HCT116 (cell line): ENCODE data around the gene PROS1. TPM values are rescaled to one million over a fixed set of nuclear protein-coding genes. Genes with fewer than 3 reads are reported as not detected.

Experiments used
- ATAC-seq: fragments of 200-7000 bp; cut with Tn5 transposase; 2 replicates; pipeline ENCODE4 v1.9.1; 2020; ENCODE audit warnings: mild to moderate bottlenecking, moderate library complexity
- BruUV-seq: library from RNA; stranded (reverse); fragments of 400-500 nt; replicated peaks from 2 replicates; lab custom pipeline; 2021; lab: Mats Ljungman, UMichigan
- CTCF ChIA-PET: fragments of 300-600 bp; sonication (Branson Sonifier 250); formaldehyde crosslinking; loops from one replicate; lab custom pipeline; 2021; ENCODE audit warnings: antibody characterized with exemption; lab: Charles Lee
- POLR2A ChIA-PET: fragments of 300-600, 350-600 bp; sonication (Branson Sonifier 250); formaldehyde crosslinking; loops from one replicate; lab custom pipeline; 2021; ENCODE audit warnings: antibody characterized with exemption; lab: Charles Lee
- RAD21 ChIA-PET, 2 experiments: fragments of 300-600 bp; sonication (Branson Sonifier 250); formaldehyde crosslinking; loops; one replicate each; lab custom pipeline; 2023; ENCODE audit warnings: low total read pairs in 2 of 2; ENCODE audit not compliant: uncharacterized antibody in 2 of 2, unreplicated experiment in 2 of 2, low non-redundant PET in 1 of 2; lab: Charles Lee
- DNase-seq: peaks from one replicate; pipeline ENCODE4 v3.0.0-alpha.2; 2010; ENCODE audit warnings: low read depth, low spot score
- H2AFZ ChIP-seq: fragments of 200-600 bp; shearing (Covaris generic), sonication (generic); 2 replicates; pipeline ENCODE4 v1.6.1; 2017; ENCODE audit warnings: low read depth, mixed run types, mixed read lengths, antibody characterized with exemption, low read length; ENCODE audit not compliant: poor library complexity, severe bottlenecking
- H3K27ac ChIP-seq: 2 replicates; pipeline ENCODE4 v1.5.1; 2012; ENCODE audit warnings: low read depth, low read length
- H3K27me3 ChIP-seq: fragments of 200-600 bp; sonication (generic); 2 replicates; pipeline ENCODE4 v1.6.1; 2016; ENCODE audit warnings: mixed run types, low read length, mixed read lengths; ENCODE audit not compliant: insufficient read depth
- H3K36me3 ChIP-seq, 2 experiments: fragments of 200-500 bp in 1 of 2; fragments of 200-600 bp in 1 of 2; sonication (Bioruptor generic) in 1 of 2; sonication (generic) in 1 of 2; 2 replicates each; pipeline versions ENCODE4 v1.5.1 to v1.6.1; 2014 to 2016; ENCODE audit warnings: low read length in 2 of 2, inconsistent platforms in 1 of 2, mixed read lengths in 1 of 2, mixed run types in 1 of 2; ENCODE audit not compliant: insufficient read depth in 2 of 2, control insufficient read depth in 1 of 2
- H3K4me1 ChIP-seq, 2 experiments: fragments of 200-600 bp in 1 of 2; sonication (generic) in 1 of 2; 2 replicates each; pipeline versions ENCODE4 v1.5.1 to v1.6.1; 2012 to 2017; ENCODE audit warnings: low read length in 2 of 2, inconsistent platforms in 1 of 2, mild to moderate bottlenecking in 1 of 2, mixed read lengths in 1 of 2, mixed run types in 1 of 2, moderate library complexity in 1 of 2; ENCODE audit not compliant: insufficient read depth in 2 of 2, control insufficient read depth in 1 of 2
- H3K4me2 ChIP-seq: fragments of 200-600 bp; sonication (generic); 2 replicates; pipeline ENCODE4 v1.6.1; 2017; ENCODE audit warnings: mixed run types, low read length, mixed read lengths
- H3K4me3 ChIP-seq, 2 experiments: fragments of 200-600 bp in 1 of 2; sonication (generic) in 1 of 2; replicated peaks in 1 of 2; 2 replicates each; pipeline ENCODE4 v1.5.1; 2011 to 2016; ENCODE audit warnings: low read length in 2 of 2, control low read depth in 1 of 2, low read depth in 1 of 2, mild to moderate bottlenecking in 1 of 2, mixed read lengths in 1 of 2, mixed run types in 1 of 2
- H3K79me2 ChIP-seq: fragments of 200-600 bp; sonication (generic); 2 replicates; pipeline ENCODE4 v1.6.1; 2017; ENCODE audit warnings: mild to moderate bottlenecking, mixed run types, low read length, moderate library complexity, mixed read lengths; ENCODE audit not compliant: insufficient read depth
- H3K9ac ChIP-seq: fragments of 200-600 bp; sonication (generic); 2 replicates; pipeline ENCODE4 v1.6.1; 2016; ENCODE audit warnings: low read length, mixed read lengths
- H3K9me2 ChIP-seq: fragments of 200-600 bp; sonication (generic), shearing (Covaris generic); 2 replicates; pipeline ENCODE4 v1.6.1; 2017; ENCODE audit warnings: mixed run types, mild to moderate bottlenecking, moderate library complexity; ENCODE audit not compliant: insufficient read depth
- H3K9me3 ChIP-seq, 2 experiments: fragments of 200-500 bp in 1 of 2; fragments of 200-600 bp in 1 of 2; sonication (Bioruptor generic) in 1 of 2; sonication (generic) in 1 of 2; 2 replicates each; pipeline ENCODE4 v1.6.1; 2014 to 2017; ENCODE audit warnings: low read length in 2 of 2, mixed read lengths in 2 of 2, inconsistent platforms in 1 of 2, low read depth in 1 of 2, mild to moderate bottlenecking in 1 of 2, mixed run types in 1 of 2, moderate library complexity in 1 of 2; ENCODE audit not compliant: control insufficient read depth in 1 of 2, insufficient read depth in 1 of 2
- H4K20me1 ChIP-seq: fragments of 200-600 bp; sonication (generic), shearing (Covaris generic); 2 replicates; pipeline ENCODE4 v1.6.1; 2017; ENCODE audit warnings: mixed run types, mild to moderate bottlenecking, moderate library complexity; ENCODE audit not compliant: insufficient read depth
- CBX3 ChIP-seq: IDR thresholded peaks from 2 replicates; pipeline ENCODE4 v1.6.1; 2012; ENCODE audit warnings: low read depth
- CEBPB ChIP-seq: IDR thresholded peaks from 2 replicates; pipeline ENCODE4 v1.6.1; 2012; ENCODE audit warnings: low read depth
- EZH2 ChIP-seq: fragments of 200-600 bp; sonication (generic); IDR thresholded peaks from 2 replicates; pipeline ENCODE4 v1.6.1; 2017; ENCODE audit warnings: antibody characterized with exemption, mixed run types
- EZH2phosphoT487 ChIP-seq: fragments of 200-600 bp; IDR thresholded peaks from 2 replicates; pipeline ENCODE4 v1.6.1; 2018; ENCODE audit warnings: antibody characterized with exemption, borderline replicate concordance
- FOSL1 ChIP-seq: IDR thresholded peaks from 2 replicates; pipeline ENCODE4 v1.6.1; 2012; ENCODE audit warnings: low read depth
- POLR2A ChIP-seq: IDR thresholded peaks from 2 replicates; pipeline ENCODE4 v1.7.0; 2011; ENCODE audit warnings: borderline replicate concordance; ENCODE audit not compliant: insufficient read depth, insufficient read length; ENCODE audit errors: extremely low read depth
- POLR2AphosphoS5 ChIP-seq: IDR thresholded peaks from 2 replicates; pipeline ENCODE4 v1.6.1; 2011; ENCODE audit warnings: mild to moderate bottlenecking, low read depth, low read length, moderate library complexity
- RAD21 ChIP-seq: IDR thresholded peaks from 2 replicates; pipeline ENCODE4 v1.6.1; 2012; ENCODE audit warnings: low read depth, mild to moderate bottlenecking
- SIN3A ChIP-seq: IDR thresholded peaks from 2 replicates; pipeline ENCODE4 v1.6.1; 2012; ENCODE audit warnings: low read depth
- SP1 ChIP-seq: IDR thresholded peaks from 2 replicates; pipeline ENCODE4 v1.6.1; 2012; ENCODE audit warnings: low read depth
- SRF ChIP-seq: IDR thresholded peaks from 2 replicates; pipeline ENCODE4 v1.6.1; 2012; ENCODE audit warnings: low read depth
- TCF7L2 ChIP-seq: IDR thresholded peaks from 2 replicates; pipeline ENCODE4 v1.7.0; 2011; ENCODE audit warnings: borderline replicate concordance, inconsistent platforms; ENCODE audit not compliant: insufficient read depth, insufficient read length; ENCODE audit errors: extremely low read depth
- YY1 ChIP-seq: IDR thresholded peaks from 2 replicates; pipeline ENCODE4 v1.6.1; 2011; ENCODE audit warnings: low read length, low read depth, moderate library complexity, mild to moderate bottlenecking; ENCODE audit not compliant: insufficient replicate concordance; ENCODE audit errors: extremely low read depth
- ZFX ChIP-seq: fragments of 450-650 bp; IDR thresholded peaks from 2 replicates; pipeline ENCODE4 v1.6.1; 2017
- intact Hi-C: fragments of 100-400 bp; cut with micrococcal nuclease; formaldehyde crosslinking; loops from 2 replicates; pipeline ENCODE4 v1.10.0; 2022
- total RNA-seq: library from RNA; stranded (reverse); gene quantifications from one replicate; pipeline ENCODE4 v1.2.1, GENCODE V29; 2021; ENCODE audit not compliant: unreplicated experiment
- TF ChIP-seq, protein P1 (sequence below): IDR thresholded peaks from 2 replicates; pipeline ENCODE4 v1.6.1; 2012
- TF ChIP-seq, protein P2 (sequence below): IDR thresholded peaks from 2 replicates; pipeline ENCODE4 v1.6.1; 2011; ENCODE audit warnings: mild to moderate bottlenecking, low read length, moderate library complexity; ENCODE audit not compliant: insufficient replicate concordance; ENCODE audit errors: extremely low read depth
- TF ChIP-seq, protein P3 (sequence below), 3 experiments: fragments of 200-600 bp in 1 of 3; sonication (generic) in 1 of 3; IDR thresholded peaks in 2 of 3; conservative IDR thresholded peaks in 1 of 3; 2 replicates each; pipeline ENCODE4 v1.5.1; 2012 to 2017; ENCODE audit warnings: low read depth in 2 of 3, low read length in 2 of 3, antibody characterized with exemption in 1 of 3, borderline replicate concordance in 1 of 3, control low read depth in 1 of 3, mild to moderate bottlenecking in 1 of 3, mixed read lengths in 1 of 3, mixed run types in 1 of 3, moderate library complexity in 1 of 3; ENCODE audit not compliant: insufficient read depth in 1 of 3
- TF ChIP-seq, protein P4 (sequence below): IDR thresholded peaks from 2 replicates; pipeline ENCODE4 v1.6.1; 2012

PROS1 gene
- total RNA-seq, 1 experiment from 2014 or later, result 9.6 TPM

DNA sequence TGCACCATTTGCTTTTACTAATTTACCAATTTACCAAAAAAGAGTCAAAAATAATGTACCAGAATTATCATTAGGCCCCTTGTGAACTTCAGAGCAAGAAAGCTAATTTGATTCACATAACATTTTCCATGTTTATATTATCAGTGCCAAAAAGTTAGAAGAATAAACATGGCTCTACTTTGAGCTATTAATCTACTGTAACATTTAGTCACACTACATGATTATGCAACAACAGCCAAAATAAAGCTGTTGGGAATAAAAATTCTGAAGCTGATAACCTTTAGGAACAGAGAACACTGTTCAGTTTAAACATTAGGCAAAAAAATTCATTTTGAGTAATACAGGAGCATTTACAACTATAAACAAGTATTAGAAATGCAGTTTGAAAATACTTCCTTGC is 63.6 kb downstream of the PROS1 start:
- Histone ChIP-seq H3K9me3 (no peaks in the 10 kb centered on the region), H3K36me3 (no peaks in the 10 kb centered on the region), H2AFZ (no peak overlapping the region), H3K27ac (no peak overlapping the region), H3K4me2 (no peak overlapping the region), H3K4me3 (no peak overlapping the region), H3K79me2 (no peaks in the 10 kb centered on the region), H3K9ac (no peak overlapping the region), H3K9me2 (no peaks in the 10 kb centered on the region)
- intact Hi-C loops, result no loop called here
- no peak for DNase-seq
- CTCF ChIA-PET, result no interaction called here
- POLR2A ChIA-PET, result no interaction called here
- TF ChIP-seq FOSL1, result no peak
- TF ChIP-seq, all 23 proteins: peak for 0
- RAD21 ChIA-PET, result no interaction called here
- no peak for ATAC-seq
- no peaks in the 10 kb centered on the region for H3K4me1 ChIP-seq
- H3K27me3 ChIP-seq, result no peaks in the 10 kb centered on the region
- no TSS peak for BruUV-seq
- no peaks in the 10 kb centered on the region for H4K20me1 ChIP-seq

DNA sequence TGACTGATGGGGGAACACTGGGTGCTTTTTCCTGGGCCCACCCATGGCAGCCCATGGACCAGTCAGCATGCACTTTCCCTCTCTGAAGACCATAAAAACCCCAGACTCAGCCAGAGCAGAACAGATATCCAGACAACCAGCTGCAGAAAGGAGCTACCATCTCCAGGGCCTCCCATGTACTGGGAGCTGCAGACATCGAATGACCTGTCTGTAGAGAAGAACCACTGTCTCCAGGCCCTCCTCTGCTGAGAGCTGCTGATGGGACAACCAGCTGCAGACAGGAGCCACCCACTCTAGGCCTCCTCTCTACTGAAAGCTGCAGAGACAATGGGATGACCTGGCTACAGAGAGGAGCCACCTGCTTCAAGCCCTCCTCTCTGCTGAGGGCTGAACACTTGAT is 66.6 kb downstream of the PROS1 start:
- Histone ChIP-seq H3K27ac (no peak overlapping the region), H3K4me3 (no peak overlapping the region), H3K27me3 (no peaks in the 10 kb centered on the region), H3K9me2 (no peaks in the 10 kb centered on the region), H3K79me2 (no peaks in the 10 kb centered on the region), H3K36me3 (no peaks in the 10 kb centered on the region), H3K4me1 (no peaks in the 10 kb centered on the region), H3K9me3 (no peaks in the 10 kb centered on the region), H2AFZ (no peak overlapping the region), H3K9ac (no peak overlapping the region), H3K4me2 (no peak overlapping the region), H4K20me1 (no peaks in the 10 kb centered on the region)
- ChIA-PET CTCF (interaction anchor here (1.4 kb wide), 1 partner anchor 162 kb away, joined by 3 read pairs; no protein-coding TSS in a partner anchor), POLR2A (no interaction called here), RAD21 (no interaction called here)
- ATAC-seq (no peak), DNase-seq (no peak)
- TF ChIP-seq, protein P1, sequence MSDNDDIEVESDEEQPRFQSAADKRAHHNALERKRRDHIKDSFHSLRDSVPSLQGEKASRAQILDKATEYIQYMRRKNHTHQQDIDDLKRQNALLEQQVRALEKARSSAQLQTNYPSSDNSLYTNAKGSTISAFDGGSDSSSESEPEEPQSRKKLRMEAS, result no peak
- TF ChIP-seq, protein P2, sequence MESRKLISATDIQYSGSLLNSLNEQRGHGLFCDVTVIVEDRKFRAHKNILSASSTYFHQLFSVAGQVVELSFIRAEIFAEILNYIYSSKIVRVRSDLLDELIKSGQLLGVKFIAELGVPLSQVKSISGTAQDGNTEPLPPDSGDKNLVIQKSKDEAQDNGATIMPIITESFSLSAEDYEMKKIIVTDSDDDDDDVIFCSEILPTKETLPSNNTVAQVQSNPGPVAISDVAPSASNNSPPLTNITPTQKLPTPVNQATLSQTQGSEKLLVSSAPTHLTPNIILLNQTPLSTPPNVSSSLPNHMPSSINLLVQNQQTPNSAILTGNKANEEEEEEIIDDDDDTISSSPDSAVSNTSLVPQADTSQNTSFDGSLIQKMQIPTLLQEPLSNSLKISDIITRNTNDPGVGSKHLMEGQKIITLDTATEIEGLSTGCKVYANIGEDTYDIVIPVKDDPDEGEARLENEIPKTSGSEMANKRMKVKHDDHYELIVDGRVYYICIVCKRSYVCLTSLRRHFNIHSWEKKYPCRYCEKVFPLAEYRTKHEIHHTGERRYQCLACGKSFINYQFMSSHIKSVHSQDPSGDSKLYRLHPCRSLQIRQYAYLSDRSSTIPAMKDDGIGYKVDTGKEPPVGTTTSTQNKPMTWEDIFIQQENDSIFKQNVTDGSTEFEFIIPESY, result no peak
- TF ChIP-seq SIN3A, result no peak
- TF ChIP-seq SRF, result no peak
- TF ChIP-seq, protein P3, sequence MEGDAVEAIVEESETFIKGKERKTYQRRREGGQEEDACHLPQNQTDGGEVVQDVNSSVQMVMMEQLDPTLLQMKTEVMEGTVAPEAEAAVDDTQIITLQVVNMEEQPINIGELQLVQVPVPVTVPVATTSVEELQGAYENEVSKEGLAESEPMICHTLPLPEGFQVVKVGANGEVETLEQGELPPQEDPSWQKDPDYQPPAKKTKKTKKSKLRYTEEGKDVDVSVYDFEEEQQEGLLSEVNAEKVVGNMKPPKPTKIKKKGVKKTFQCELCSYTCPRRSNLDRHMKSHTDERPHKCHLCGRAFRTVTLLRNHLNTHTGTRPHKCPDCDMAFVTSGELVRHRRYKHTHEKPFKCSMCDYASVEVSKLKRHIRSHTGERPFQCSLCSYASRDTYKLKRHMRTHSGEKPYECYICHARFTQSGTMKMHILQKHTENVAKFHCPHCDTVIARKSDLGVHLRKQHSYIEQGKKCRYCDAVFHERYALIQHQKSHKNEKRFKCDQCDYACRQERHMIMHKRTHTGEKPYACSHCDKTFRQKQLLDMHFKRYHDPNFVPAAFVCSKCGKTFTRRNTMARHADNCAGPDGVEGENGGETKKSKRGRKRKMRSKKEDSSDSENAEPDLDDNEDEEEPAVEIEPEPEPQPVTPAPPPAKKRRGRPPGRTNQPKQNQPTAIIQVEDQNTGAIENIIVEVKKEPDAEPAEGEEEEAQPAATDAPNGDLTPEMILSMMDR (IDR thresholded peaks at IDR 0.05 in 2 of 3, conservative IDR thresholded peaks at IDR 0.05 in 1 of 3; ENCODE audit: borderline replicate concordance in 1 of 3, insufficient read depth in 1 of 3, low read depth in 2 of 3, low read length in 2 of 3), result no peak
- TF ChIP-seq POLR2A, result no peak
- no peak for TF ChIP-seq EZH2
- TF ChIP-seq RAD21, result no peak
- TF ChIP-seq YY1, result no peak
- TF ChIP-seq CEBPB, result no peak
- TF ChIP-seq, protein P4, sequence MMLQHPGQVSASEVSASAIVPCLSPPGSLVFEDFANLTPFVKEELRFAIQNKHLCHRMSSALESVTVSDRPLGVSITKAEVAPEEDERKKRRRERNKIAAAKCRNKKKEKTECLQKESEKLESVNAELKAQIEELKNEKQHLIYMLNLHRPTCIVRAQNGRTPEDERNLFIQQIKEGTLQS, result no peak
- no peak for TF ChIP-seq ZFX
- TF ChIP-seq SP1, result no peak
- no peak for TF ChIP-seq CBX3
- no peak for TF ChIP-seq EZH2phosphoT487
- no peak for TF ChIP-seq TCF7L2
- no peak for TF ChIP-seq POLR2AphosphoS5
- intact Hi-C loops, result no loop called here
- no TSS peak for BruUV-seq
